WTC11 (cell line): ENCODE measurements around the gene RAB11FIP3.

Source experiments
- GABPB1 ChIP-seq: sonication (generic); formaldehyde crosslinking; IDR thresholded peaks from 2 replicates; pipeline ENCODE4 v1.8.1; 2023; ENCODE audit warnings: mild to moderate bottlenecking, missing genetic modification reagents
- JUN ChIP-seq: sonication (generic); formaldehyde crosslinking; IDR thresholded peaks from 2 replicates; pipeline ENCODE4 v1.8.0; 2023; ENCODE audit warnings: mild to moderate bottlenecking, missing genetic modification reagents
- NR2C2 ChIP-seq: sonication (generic); formaldehyde crosslinking; IDR thresholded peaks from 2 replicates; pipeline ENCODE4 v1.8.0; 2022; ENCODE audit warnings: mild to moderate bottlenecking, missing genetic modification reagents
- TF ChIP-seq, protein P1 (sequence below): sonication (generic); formaldehyde crosslinking; IDR thresholded peaks from 2 replicates; pipeline ENCODE4 v1.8.1; 2023; ENCODE audit warnings: mild to moderate bottlenecking, missing genetic modification reagents, borderline replicate concordance
- TF ChIP-seq, protein P2 (sequence below): sonication (generic); formaldehyde crosslinking; IDR thresholded peaks from 2 replicates; pipeline ENCODE4 v1.8.0; 2022; ENCODE audit warnings: mild to moderate bottlenecking, missing genetic modification reagents
- TF ChIP-seq, protein P3 (sequence below): fragments of 200-600 bp; IDR thresholded peaks from 2 replicates; pipeline ENCODE4 v1.8.0; 2022; ENCODE audit warnings: antibody characterized with exemption
- TF ChIP-seq, protein P4 (sequence below): sonication (generic); formaldehyde crosslinking; conservative IDR thresholded peaks from 2 replicates; pipeline ENCODE4 v1.8.1; 2023; ENCODE audit warnings: mild to moderate bottlenecking, low read depth, missing genetic modification reagents, moderate library complexity
- TF ChIP-seq, protein P5 (sequence below): sonication (generic); formaldehyde crosslinking; IDR thresholded peaks from 2 replicates; pipeline ENCODE4 v1.8.0; 2022; ENCODE audit warnings: missing genetic modification reagents
- TF ChIP-seq, protein P6 (sequence below): sonication (generic); formaldehyde crosslinking; IDR thresholded peaks from 2 replicates; pipeline ENCODE4 v1.8.1; 2023; ENCODE audit warnings: mild to moderate bottlenecking, moderate library complexity, missing genetic modification reagents
- TF ChIP-seq, protein P7 (sequence below): sonication (generic); formaldehyde crosslinking; IDR thresholded peaks from 2 replicates; pipeline ENCODE4 v1.8.1; 2023; ENCODE audit warnings: mild to moderate bottlenecking, missing genetic modification reagents, moderate library complexity

DNA sequence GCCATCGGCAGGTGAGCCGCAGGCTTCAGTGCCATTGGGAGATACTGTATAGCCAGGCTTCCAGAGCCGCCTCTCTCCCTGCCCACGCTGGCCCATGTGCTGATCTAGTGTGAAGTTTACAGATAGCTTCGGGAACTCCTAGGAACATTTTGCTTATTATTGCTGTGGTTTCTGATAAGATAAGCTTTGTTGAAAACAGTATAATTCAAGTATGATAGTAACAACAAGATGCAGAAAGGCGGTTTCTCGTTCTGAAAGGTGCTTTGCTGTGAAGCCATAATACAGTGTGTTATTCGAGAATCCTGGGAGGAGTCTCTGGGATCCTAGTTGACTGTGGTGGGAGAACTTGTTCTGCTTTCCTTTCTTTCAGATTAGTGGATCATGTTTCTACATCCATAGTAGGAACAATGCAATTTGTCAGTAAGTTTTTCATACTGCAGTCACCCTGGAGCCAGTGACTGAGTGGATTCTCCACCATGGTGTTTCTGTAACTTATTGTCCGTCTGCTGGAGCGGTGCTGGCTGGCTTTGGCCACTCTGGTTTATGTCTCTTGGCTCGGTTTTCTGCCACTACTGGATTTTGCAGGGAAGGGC lies 31.5 kb downstream of the RAB11FIP3 start:
- TF ChIP-seq JUN (no peak), GABPB1 (CRISPR knock-in tag) (no peak), NR2C2 (no peak)
- TF ChIP-seq, protein P1, sequence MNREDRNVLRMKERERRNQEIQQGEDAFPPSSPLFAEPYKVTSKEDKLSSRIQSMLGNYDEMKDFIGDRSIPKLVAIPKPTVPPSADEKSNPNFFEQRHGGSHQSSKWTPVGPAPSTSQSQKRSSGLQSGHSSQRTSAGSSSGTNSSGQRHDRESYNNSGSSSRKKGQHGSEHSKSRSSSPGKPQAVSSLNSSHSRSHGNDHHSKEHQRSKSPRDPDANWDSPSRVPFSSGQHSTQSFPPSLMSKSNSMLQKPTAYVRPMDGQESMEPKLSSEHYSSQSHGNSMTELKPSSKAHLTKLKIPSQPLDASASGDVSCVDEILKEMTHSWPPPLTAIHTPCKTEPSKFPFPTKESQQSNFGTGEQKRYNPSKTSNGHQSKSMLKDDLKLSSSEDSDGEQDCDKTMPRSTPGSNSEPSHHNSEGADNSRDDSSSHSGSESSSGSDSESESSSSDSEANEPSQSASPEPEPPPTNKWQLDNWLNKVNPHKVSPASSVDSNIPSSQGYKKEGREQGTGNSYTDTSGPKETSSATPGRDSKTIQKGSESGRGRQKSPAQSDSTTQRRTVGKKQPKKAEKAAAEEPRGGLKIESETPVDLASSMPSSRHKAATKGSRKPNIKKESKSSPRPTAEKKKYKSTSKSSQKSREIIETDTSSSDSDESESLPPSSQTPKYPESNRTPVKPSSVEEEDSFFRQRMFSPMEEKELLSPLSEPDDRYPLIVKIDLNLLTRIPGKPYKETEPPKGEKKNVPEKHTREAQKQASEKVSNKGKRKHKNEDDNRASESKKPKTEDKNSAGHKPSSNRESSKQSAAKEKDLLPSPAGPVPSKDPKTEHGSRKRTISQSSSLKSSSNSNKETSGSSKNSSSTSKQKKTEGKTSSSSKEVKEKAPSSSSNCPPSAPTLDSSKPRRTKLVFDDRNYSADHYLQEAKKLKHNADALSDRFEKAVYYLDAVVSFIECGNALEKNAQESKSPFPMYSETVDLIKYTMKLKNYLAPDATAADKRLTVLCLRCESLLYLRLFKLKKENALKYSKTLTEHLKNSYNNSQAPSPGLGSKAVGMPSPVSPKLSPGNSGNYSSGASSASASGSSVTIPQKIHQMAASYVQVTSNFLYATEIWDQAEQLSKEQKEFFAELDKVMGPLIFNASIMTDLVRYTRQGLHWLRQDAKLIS (CRISPR knock-in tag), result no peak
- TF ChIP-seq, protein P2, sequence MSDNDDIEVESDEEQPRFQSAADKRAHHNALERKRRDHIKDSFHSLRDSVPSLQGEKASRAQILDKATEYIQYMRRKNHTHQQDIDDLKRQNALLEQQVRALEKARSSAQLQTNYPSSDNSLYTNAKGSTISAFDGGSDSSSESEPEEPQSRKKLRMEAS (CRISPR knock-in tag), result no peak
- TF ChIP-seq, protein P3, sequence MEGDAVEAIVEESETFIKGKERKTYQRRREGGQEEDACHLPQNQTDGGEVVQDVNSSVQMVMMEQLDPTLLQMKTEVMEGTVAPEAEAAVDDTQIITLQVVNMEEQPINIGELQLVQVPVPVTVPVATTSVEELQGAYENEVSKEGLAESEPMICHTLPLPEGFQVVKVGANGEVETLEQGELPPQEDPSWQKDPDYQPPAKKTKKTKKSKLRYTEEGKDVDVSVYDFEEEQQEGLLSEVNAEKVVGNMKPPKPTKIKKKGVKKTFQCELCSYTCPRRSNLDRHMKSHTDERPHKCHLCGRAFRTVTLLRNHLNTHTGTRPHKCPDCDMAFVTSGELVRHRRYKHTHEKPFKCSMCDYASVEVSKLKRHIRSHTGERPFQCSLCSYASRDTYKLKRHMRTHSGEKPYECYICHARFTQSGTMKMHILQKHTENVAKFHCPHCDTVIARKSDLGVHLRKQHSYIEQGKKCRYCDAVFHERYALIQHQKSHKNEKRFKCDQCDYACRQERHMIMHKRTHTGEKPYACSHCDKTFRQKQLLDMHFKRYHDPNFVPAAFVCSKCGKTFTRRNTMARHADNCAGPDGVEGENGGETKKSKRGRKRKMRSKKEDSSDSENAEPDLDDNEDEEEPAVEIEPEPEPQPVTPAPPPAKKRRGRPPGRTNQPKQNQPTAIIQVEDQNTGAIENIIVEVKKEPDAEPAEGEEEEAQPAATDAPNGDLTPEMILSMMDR, result no peak
- TF ChIP-seq, protein P4, sequence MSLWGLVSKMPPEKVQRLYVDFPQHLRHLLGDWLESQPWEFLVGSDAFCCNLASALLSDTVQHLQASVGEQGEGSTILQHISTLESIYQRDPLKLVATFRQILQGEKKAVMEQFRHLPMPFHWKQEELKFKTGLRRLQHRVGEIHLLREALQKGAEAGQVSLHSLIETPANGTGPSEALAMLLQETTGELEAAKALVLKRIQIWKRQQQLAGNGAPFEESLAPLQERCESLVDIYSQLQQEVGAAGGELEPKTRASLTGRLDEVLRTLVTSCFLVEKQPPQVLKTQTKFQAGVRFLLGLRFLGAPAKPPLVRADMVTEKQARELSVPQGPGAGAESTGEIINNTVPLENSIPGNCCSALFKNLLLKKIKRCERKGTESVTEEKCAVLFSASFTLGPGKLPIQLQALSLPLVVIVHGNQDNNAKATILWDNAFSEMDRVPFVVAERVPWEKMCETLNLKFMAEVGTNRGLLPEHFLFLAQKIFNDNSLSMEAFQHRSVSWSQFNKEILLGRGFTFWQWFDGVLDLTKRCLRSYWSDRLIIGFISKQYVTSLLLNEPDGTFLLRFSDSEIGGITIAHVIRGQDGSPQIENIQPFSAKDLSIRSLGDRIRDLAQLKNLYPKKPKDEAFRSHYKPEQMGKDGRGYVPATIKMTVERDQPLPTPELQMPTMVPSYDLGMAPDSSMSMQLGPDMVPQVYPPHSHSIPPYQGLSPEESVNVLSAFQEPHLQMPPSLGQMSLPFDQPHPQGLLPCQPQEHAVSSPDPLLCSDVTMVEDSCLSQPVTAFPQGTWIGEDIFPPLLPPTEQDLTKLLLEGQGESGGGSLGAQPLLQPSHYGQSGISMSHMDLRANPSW (CRISPR knock-in tag), result no peak
- TF ChIP-seq, protein P5, sequence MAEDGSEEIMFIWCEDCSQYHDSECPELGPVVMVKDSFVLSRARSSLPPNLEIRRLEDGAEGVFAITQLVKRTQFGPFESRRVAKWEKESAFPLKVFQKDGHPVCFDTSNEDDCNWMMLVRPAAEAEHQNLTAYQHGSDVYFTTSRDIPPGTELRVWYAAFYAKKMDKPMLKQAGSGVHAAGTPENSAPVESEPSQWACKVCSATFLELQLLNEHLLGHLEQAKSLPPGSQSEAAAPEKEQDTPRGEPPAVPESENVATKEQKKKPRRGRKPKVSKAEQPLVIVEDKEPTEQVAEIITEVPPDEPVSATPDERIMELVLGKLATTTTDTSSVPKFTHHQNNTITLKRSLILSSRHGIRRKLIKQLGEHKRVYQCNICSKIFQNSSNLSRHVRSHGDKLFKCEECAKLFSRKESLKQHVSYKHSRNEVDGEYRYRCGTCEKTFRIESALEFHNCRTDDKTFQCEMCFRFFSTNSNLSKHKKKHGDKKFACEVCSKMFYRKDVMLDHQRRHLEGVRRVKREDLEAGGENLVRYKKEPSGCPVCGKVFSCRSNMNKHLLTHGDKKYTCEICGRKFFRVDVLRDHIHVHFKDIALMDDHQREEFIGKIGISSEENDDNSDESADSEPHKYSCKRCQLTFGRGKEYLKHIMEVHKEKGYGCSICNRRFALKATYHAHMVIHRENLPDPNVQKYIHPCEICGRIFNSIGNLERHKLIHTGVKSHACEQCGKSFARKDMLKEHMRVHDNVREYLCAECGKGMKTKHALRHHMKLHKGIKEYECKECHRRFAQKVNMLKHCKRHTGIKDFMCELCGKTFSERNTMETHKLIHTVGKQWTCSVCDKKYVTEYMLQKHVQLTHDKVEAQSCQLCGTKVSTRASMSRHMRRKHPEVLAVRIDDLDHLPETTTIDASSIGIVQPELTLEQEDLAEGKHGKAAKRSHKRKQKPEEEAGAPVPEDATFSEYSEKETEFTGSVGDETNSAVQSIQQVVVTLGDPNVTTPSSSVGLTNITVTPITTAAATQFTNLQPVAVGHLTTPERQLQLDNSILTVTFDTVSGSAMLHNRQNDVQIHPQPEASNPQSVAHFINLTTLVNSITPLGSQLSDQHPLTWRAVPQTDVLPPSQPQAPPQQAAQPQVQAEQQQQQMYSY (CRISPR knock-in tag), result no peak
- TF ChIP-seq, protein P6, sequence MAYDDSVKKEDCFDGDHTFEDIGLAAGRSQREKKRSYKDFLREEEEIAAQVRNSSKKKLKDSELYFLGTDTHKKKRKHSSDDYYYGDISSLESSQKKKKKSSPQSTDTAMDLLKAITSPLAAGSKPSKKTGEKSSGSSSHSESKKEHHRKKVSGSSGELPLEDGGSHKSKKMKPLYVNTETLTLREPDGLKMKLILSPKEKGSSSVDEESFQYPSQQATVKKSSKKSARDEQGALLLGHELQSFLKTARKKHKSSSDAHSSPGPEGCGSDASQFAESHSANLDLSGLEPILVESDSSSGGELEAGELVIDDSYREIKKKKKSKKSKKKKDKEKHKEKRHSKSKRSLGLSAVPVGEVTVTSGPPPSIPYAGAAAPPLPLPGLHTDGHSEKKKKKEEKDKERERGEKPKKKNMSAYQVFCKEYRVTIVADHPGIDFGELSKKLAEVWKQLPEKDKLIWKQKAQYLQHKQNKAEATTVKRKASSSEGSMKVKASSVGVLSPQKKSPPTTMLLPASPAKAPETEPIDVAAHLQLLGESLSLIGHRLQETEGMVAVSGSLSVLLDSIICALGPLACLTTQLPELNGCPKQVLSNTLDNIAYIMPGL (CRISPR knock-in tag), result no peak
- TF ChIP-seq, protein P7, sequence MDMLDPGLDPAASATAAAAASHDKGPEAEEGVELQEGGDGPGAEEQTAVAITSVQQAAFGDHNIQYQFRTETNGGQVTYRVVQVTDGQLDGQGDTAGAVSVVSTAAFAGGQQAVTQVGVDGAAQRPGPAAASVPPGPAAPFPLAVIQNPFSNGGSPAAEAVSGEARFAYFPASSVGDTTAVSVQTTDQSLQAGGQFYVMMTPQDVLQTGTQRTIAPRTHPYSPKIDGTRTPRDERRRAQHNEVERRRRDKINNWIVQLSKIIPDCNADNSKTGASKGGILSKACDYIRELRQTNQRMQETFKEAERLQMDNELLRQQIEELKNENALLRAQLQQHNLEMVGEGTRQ (CRISPR knock-in tag), result no peak
